Ovary (tissue), 9 donors: ENCODE measurements around the gene CA5B. TPM values are rescaled to one million over a fixed set of nuclear protein-coding genes. Genes with fewer than 3 reads are reported as not detected.
"Not testable (repeated sequence)": the region's sequence is repeated elsewhere in the genome, so short reads cannot be mapped to it uniquely, and the experiment has no call there.

Experiments used
- DNase-seq, 5 donors: peaks; one replicate each; pipeline ENCODE4 v3.0.0-alpha.2; 2019 to 2020
- H3K27ac ChIP-seq, 2 donors: fragments of 200-600 bp; one replicate each; pipeline versions ENCODE4 v1.5.1 to v1.8.0; 2019 to 2022
- H3K27me3 ChIP-seq: fragments of 200-600 bp; one replicate; pipeline ENCODE4 v1.8.0; 2022
- H3K36me3 ChIP-seq: fragments of 200-600 bp; sonication (generic); one replicate; pipeline ENCODE4 v1.5.1; 2019
- H3K4me1 ChIP-seq: one replicate; pipeline ENCODE4 v1.8.1; 2013; ENCODE audit warnings: mild to moderate bottlenecking, moderate library complexity; ENCODE audit not compliant: insufficient read depth
- H3K4me3 ChIP-seq: fragments of 200-600 bp; sonication (generic); one replicate; pipeline ENCODE4 v1.5.1; 2017
- H3K9me3 ChIP-seq, 2 donors: fragments of 200-600 bp in 1 of 2; sonication (generic) in 1 of 2; one replicate each; pipeline versions ENCODE4 v1.5.1 to v1.8.1; 2013 to 2019; ENCODE audit warnings: mild to moderate bottlenecking in 1 of 2, moderate library complexity in 1 of 2
- CTCF ChIP-seq, 3 donors: fragments of 450-650 bp in 2 of 3; fragments of 200-600 bp in 1 of 3; IDR thresholded peaks; one replicate each; pipeline versions ENCODE4 v1.5.1 to v1.8.0; 2016 to 2022; ENCODE audit warnings: antibody characterized with exemption in 3 of 3, mild to moderate bottlenecking in 1 of 3
- EP300 ChIP-seq: sonication (generic); formaldehyde crosslinking; IDR thresholded peaks from one replicate; pipeline ENCODE4 v1.6.1; 2017; ENCODE audit warnings: antibody characterized with exemption
- POLR2A ChIP-seq: fragments of 450-650 bp; IDR thresholded peaks from one replicate; pipeline ENCODE4 v1.6.1; 2017; ENCODE audit warnings: antibody characterized with exemption, mild to moderate bottlenecking, moderate library complexity
- WGBS, 3 donors: extraction: QIAGEN DNeasy Blood & Tissue Kit in 1 of 3; methylation state at CpG; one replicate each; pipeline versions ENCODE4 v1.1.5 to v1.1.7; 2013 to 2017; 5-methylcytosine and 5-hydroxymethylcytosine counted together
- intact Hi-C, 4 donors: fragments of 100-400 bp; cut with DNase I; formaldehyde crosslinking; loops; one replicate each; pipeline versions ENCODE4 v1.11.0 to v1.15.1; 2022 to 2023
- polyA plus RNA-seq, 2 donors: library from polyadenylated mRNA; stranded (reverse); fragments of 200-250 nt in 1 of 2; fragments of 350-450 nt in 1 of 2; fragmentation: Illumina TruSeq in 1 of 2; extraction: RNeasy Lipid Tissue Mini Kit (QIAGEN cat#74804) in 1 of 2; gene quantifications; one replicate each; pipeline ENCODE4 v1.2.3, GENCODE V29; 2013 to 2014
- total RNA-seq, 7 donors: library from RNA; depleted of rRNA in 2 of 7; stranded (reverse); fragments of >200 nt in 2 of 7; fragmentation: NEBNext Ultra II Directional in 3 of 7; extraction: Animal tissue kit (Norgen Biotek cat#: 25700) in 3 of 7; gene quantifications; one replicate each; pipeline versions ENCODE4 v1.1.0 to v1.2.4, GENCODE V29; 2016 to 2023
- donor health status: DM: no; HTN: no; CAD: no; lungs with moderate emphysema.
- donor health status: DM: no; HTN: no; CAD: no.
- donor health status: Bipolar disorder and iron deficiency.
- donor health status: DM: yes; HTN: yes; CAD: no.
- donor health status: DM: no; HTN: no; CAD: no.
- donor health status: DM: yes; HTN: yes; CAD: no.

Gene CA5B
- total and polyA plus RNA-seq, 9 donors, result 6.5 to 39.5 (median 24.1) TPM

GRCh38 chrX:15750611-15751154, 12.6 kb downstream of the CA5B start:
- no peaks in the 10 kb centered on the region for H3K27me3 ChIP-seq
- H3K9me3 ChIP-seq, result no peaks in the 10 kb centered on the region
- no peaks in the 10 kb centered on the region for H3K36me3 ChIP-seq
- no peak for DNase-seq
- no peak overlapping the region for H3K4me3 ChIP-seq
- intact Hi-C loops, result no loop called here
- peaks cover 4% of the 10 kb centered on the region for H3K4me1 ChIP-seq
- TF ChIP-seq POLR2A (no peak), EP300 (no peak), CTCF (IDR thresholded peaks at IDR 0.05) (no peak)
- H3K27ac ChIP-seq, result peak overlapping the region in 1 of 2 donors; percentile 34
- WGBS, 3 donors, result 32 to 50% (median 50%) methylated on average over 5 of the region's 5 CpGs

GRCh38 chrX:15751155-15751819, 13.2 kb downstream of the CA5B start:
- intact Hi-C loops, result no loop called here
- DNase-seq, result no peak
- no peaks in the 10 kb centered on the region for H3K9me3 ChIP-seq
- 14 to 36% (median 36%) methylated on average over 4 of the region's 4 CpGs for WGBS, 3 donors
- peaks cover 4% of the 10 kb centered on the region for H3K4me1 ChIP-seq
- H3K4me3 ChIP-seq, result no peak overlapping the region
- H3K27ac ChIP-seq, result peak overlapping the region in 1 of 2 donors; percentile 34
- H3K36me3 ChIP-seq, result no peaks in the 10 kb centered on the region
- TF ChIP-seq CTCF (IDR thresholded peaks at IDR 0.05) (no peak), EP300 (no peak), POLR2A (no peak)
- H3K27me3 ChIP-seq, result no peaks in the 10 kb centered on the region

GRCh38 chrX:15755091-15755490, 17.0 kb downstream of the CA5B start:
- 83 to 100% (median 91%) methylated on average over 2 of the region's 2 CpGs for WGBS, 3 donors
- intact Hi-C loops, result no loop called here
- TF ChIP-seq CTCF (IDR thresholded peaks at IDR 0.05) (no peak), POLR2A (no peak), EP300 (no peak)
- no peak overlapping the region for H3K4me3 ChIP-seq
- peaks cover 4% of the 10 kb centered on the region for H3K4me1 ChIP-seq
- no peaks in the 10 kb centered on the region for H3K27me3 ChIP-seq
- no peaks in the 10 kb centered on the region for H3K36me3 ChIP-seq
- DNase-seq, result no peak
- H3K9me3 ChIP-seq, result no peaks in the 10 kb centered on the region
- no peak overlapping the region for H3K27ac ChIP-seq

GRCh38 chrX:15758140-15758539, 20.1 kb downstream of the CA5B start:
- no peak overlapping the region for H3K4me3 ChIP-seq
- no peaks in the 10 kb centered on the region for H3K36me3 ChIP-seq
- H3K27me3 ChIP-seq, result no peaks in the 10 kb centered on the region
- TF ChIP-seq CTCF (IDR thresholded peaks at IDR 0.05), result no peak
- no peak for TF ChIP-seq POLR2A
- no peak for DNase-seq
- WGBS, 3 donors, result 82 to 88% (median 88%) methylated on average over 4 of the region's 4 CpGs
- H3K4me1 ChIP-seq, result no peaks in the 10 kb centered on the region
- no peaks in the 10 kb centered on the region for H3K9me3 ChIP-seq
- intact Hi-C loops, result no loop called here
- no peak overlapping the region for H3K27ac ChIP-seq

GRCh38 chrX:15759886-15760285, 21.8 kb downstream of the CA5B start:
- H3K4me1 ChIP-seq, H3K27me3 ChIP-seq, H3K27ac ChIP-seq, DNase-seq, H3K9me3 ChIP-seq, H3K36me3 ChIP-seq, intact Hi-C loops, H3K4me3 ChIP-seq: not testable (repeated sequence)
- WGBS, 3 donors, result 83 to 93% (median 92%) methylated on average over 6 of the region's 6 CpGs
